CD1c-positive myeloid dendritic cell (primary cell): ENCODE results near the gene LRRC8D.

ENCODE experiments used
- DNase-seq: peaks from one replicate; pipeline ENCODE4 v3.0.0-alpha.2; 2016; ENCODE audit errors: extremely low spot score

The LRRC8D gene

DNA sequence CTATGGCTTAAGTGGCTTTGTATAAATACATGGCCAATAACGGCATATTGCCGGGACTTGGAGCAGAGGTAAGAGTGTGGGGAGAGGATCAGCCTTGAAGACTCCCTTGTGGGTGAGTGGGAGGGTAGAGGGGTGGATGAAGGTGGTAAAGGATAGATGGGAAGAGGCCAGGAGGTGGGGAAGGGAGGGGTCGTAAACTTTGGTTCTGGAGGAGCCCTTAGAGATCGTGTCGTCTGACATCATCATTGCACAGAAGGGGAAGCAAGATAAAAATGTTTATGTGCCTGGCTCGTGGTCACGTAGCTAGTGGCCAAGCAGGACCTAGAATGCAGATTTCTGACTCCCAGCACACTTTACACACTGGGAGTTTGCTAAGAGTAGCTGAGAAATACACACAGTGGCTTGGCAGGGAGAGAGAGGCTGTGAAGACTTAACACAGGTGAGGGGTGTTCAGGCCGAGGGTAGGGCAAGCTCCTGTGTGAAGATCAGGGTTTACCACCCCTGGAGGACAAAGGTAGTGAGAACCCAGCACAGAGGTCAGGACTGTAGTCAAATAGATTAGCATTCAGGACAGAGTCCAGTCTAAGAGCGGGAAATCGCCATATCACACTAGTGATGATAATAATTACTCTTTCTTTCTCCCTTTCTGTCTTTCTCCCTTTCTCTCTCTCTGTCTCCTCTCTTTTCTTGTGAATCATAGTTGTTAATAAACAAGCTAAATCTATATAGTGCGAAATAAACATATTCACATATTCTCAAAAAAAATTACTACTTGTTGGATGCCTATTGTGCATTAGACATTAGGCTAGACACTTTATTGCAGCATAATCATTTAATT lies 75.5 kb downstream of the LRRC8D start:
- DNase-seq = no peak

DNA sequence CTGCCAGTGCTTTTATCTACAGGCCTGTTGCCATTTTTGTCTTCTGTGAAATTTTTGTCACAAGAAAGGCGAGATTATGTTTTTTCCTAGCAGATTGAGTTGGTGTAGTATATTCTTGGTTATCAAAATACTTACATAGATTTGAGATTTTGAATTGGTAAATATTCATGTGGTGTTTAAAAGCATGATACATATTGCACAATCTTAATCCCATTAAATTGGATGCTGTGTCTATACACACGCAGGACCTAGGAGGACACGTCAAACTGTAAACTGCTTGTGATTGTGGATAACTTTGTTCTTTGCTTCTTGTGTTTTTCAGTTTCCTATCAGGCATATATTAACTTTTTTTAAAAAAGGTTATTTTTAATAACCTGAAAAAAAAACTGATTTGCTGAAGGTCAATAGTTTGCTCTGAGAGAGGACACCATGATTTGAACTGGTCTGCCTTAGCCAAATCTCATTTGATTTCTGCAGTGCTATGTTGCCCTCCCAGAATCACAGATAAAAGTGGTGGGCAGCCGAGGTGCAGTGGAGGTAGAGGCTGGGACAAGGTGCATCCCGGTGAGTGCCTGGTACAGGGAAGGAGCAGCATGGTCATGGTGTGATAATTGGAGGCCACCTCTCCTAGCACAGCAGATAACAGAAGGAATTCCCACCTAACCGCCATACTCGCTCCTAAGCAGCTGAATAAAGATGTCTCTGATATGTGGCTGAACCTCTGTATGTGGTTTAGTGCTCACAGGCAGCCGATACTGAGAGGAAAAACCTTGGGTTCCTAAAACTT lies 76.7 kb downstream of the LRRC8D start:
- DNase-seq = no peak

DNA sequence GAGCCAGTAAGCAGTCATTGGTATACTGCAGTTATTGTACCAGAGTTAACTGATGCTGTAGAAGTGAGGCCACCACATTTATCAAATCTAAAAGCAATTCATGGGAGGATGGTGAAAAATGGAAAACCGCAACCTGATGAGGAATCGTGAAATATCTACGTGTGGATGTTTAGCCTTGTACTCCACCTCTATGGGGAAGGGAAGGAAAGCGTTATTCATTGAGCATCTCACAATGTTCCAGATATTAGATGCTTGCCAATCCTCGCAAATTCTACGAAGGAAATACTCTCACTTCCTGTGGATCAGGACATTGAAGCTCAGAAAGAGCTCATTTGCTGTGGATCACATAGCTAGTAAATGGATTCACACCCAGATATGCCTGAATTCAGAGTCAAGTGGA lies 77.3 kb downstream of the LRRC8D start:
- DNase-seq = no peak

DNA sequence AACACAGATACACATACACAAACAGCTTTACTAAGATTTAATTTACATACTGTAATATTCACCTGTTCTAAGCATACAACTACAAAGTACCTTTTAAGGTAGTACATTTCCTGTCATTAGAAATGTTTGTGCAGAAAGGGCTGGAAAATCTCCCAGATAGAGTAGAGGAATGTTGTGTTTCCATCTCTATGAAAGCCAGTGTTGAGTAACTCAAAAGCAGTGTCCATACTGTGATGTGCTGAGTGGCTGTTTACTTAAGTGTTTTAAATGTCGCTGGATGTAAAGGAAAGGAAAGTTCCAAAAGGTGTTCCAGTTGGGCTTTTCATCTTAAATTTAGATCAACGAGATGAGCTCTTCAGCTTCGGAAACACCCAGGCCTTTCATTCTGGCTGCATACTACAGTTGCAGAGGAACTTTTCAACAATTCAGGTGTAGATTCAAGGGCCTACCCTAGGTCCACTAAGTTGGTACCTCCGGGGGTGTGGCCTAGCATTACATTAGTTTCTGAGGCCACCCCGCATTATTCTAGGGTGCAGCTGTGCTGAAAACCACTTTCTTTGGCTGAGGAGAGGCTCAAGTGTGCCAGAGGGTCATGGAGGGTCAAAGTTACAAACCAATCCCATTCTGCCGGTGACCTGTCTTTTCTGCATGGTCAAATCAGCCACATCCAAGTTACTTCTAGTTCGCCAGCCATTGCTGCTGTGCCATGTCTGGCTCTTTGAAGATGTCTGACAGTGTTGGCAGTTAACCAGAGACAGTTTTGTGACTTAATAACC lies 78.1 kb downstream of the LRRC8D start:
- no peak for DNase-seq

DNA sequence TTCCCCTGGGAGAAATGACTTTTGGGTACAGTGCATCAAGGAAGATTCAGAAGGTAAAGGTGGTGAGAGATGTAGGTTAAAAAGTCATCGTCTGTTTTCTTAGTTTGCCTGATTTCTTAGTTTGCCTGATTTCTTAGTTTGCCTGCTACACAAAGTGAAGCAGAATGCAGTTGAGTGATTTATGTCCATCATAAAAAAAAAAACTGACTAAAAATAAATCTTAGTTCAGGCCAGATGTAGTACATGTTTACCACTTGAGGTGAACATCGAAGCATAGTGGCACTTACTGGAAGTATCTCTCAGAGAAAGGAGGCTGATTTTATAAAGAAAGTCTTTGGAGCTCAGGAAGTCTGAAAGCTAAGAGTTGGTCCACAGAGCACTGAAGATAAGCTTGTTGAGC lies 79.5 kb downstream of the LRRC8D start:
- no peak for DNase-seq

DNA sequence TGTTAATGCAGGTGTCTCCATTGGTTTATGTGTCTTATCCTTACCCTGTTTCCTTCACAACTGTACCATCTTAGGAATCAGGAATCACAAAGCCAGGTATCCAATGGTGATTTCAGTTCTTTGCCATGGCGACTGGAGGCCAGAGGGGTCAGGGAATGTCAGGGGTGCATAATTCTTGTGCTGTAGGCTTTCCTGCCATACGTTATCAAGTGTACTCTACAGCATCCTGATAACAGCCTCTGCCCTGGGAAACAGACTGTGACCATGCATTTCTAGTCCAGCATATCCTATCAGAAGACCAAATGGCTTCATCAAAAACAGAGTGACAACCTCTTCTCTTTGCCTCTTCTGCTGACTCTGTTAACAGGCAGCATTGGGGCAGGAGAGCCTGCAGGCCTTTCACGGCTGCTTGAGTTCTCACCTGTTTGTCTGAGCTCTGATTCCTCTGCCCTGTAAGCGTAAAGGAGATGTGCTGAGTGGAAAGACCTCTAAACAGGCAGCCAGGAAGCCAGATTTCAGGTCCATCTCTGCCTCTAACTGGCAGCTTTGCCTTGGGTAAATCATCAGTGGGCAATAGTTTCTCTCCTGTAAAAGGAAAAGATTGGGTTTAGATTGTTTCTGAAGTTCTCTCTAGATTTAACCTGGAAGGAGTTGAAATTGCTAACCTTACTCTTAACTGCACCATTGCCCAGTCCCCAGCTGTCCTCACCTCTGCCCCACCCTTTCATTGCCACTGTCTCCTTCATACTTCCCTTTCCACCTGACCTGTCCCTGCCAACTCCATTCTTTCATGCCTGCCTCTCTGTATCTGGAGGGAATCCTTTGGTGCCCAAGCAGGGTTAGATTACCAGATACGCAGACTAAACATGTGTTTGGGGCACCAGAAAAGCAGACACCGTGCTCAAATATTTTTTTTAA lies 80.2 kb downstream of the LRRC8D start:
- DNase-seq = no peak

DNA sequence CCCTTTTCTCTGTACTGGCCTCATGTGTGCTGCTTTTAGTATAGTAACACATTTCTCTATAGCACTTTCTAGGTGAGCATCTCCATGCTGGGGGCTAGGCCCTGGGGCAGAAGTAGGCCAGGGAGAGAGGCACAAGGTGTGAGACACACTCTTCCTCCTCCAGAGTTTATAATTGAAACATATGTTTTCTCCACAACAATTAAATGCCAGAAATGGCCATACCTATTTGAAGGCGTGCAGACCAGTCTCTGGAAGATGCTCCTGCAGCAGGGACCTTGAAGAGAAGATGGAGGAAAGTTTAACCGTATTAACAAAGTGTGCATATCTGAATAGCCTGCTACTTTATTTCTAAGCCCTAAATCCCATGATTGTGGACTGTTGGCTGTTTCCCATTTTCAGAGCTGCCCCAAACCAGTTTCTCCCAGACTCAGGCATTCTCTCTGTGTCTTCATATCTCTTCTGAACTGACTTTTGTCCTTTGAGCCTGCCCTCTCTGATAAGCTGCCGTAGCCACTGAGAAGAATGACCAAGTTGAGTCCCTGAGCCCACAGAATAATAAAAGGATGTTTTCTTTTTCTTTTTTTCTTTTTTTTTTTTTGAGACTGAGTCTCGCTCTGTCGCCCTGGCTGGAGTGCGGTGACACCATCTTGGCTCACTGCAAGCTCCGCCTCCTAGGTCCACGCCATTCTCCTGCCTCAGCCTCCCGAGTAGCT lies 81.3 kb downstream of the LRRC8D start:
- DNase-seq = no peak

DNA sequence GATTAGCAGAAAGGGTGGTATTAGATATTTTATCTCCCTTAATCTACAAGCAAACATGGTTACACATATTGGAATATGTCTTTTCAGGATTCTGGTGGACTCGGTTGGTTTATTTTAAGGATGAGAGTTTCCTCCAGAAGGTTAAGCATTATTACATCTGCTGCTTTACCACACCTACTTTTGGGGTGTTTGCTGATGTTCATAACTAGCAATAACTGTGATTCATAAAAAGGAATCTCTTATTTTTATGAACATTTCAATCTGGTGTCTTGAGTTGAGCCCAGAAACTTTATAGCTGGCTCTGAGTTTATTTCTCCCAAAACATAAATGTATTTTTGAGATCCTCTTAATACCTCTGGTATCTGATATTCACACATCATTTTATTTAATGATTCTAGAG lies 82.7 kb downstream of the LRRC8D start:
- no peak for DNase-seq

DNA sequence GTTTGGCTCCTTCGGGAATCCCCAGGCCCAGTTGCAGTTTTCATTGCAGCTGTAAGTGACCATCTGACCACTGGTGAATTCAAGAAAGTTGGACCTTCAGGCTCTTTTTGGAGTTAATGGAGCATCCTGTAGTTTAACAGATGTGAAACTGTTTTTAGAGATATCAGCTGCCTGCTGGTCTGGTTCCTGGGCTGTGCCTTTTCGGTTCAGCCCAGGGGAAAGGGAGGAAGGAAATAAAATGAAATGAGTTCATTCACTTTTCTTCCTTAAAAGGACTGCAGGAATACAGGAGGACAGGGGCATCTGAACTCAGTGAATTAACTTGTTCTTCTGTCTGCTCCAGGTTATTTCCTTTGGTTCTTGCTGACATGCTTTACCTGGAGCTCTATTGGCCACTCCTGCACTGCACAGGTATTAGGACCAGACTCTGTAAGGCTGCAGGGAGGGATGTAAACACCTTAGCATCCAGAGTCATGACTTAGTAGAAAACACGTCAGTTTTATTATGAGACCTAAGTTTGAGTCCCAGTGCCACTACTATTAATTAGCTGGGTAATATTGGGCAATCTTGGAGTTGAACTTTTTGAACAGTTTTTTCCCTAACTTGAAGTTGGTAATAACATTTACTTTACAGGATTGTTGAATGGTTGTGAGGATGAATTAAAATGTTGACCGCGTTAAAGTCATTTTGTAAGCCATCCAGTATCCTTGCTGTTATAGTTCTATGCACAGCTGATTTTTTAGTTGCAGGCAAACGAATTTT lies 83.6 kb downstream of the LRRC8D start:
- no peak for DNase-seq

DNA sequence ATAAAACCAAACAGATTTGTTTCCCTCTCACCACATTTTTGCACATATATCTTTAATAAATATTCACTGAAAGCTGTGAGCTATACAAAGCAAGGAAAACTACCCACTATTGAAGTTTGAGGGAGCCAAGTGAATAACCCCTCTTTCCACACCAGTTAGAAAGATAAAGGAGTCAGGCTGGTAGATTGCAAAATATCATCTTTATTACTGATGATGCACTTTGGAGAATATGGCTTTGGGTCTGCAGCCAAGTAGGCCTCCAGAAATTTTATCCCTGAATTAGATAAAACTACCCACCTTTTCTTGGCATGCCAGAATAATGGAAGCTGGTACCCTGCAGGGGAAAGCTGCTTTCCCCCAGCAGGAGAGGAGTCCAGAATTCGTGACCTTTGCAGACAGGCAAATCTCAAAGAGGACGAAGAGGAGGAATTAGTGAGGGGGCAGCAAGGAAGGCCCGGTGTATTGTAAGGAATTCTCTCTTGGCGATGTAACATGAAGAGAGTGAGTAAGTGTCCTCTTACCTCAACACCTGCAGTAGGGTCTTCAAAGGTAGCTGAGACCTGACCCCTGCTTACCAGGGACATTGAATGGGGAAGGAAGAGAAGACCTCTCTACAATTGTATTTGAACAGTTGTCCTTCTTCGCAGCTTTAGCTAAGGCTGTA lies 84.7 kb downstream of the LRRC8D start:
- DNase-seq = no peak

DNA sequence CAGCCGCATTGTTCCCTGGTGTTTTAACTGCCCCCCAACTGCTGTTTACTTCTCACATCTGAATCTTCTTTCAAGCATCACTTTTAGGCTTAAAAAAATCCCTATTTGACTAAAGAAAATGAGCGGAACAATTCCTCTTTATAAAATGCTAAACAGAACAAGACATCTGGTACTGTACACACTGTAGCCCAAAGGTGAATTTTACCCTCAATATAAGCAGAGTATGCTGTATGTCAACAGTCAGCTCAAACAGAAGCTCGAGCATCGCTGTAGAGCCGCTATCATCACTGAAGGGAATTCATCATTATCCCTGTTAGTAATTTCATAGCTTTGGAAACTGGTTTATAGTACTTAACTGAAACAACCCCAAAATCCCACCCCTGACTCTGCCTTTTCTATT lies 85.3 kb downstream of the LRRC8D start:
- no peak for DNase-seq

DNA sequence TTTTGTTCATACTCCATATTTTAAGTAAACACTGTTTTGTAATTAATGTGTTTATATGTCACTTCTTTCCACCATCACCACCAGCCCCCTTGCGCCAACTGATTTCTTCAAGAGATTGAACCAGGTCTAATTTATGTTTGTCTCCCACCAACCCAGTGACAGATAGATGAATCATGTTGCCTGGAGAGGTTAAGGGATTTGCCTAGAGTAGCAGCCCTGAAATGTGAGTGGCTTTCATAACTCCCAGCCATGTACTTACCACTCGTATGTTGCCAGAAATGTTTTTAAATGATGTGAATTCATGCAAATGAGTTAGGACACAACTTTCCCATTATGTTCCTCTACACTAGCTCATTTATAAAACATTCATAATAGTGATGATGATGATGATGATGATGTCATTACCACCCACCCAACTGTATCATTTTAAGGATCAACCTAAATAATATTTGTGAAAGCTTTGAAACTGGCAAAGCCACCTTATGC lies 86.9 kb downstream of the LRRC8D start:
- DNase-seq = no peak

DNA sequence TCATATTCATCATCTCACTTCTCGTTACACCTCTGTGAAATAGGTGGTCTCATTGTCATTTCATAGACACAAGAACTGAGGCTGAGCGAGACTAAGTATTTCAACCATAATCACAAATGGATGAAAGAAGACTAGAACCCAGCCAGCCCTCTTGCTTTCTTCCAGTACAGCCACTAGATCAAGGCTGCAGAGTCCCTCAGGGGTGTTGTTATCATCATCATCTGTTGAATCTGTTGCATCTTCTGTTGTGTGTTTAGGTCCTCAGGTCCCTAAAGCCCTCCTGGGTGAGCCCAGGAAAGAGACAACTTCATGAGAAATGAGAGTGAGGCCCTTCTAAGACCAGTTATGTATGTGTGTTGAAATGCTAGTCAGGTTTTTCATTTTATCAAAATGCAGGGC lies 87.4 kb downstream of the LRRC8D start:
- no peak for DNase-seq

DNA sequence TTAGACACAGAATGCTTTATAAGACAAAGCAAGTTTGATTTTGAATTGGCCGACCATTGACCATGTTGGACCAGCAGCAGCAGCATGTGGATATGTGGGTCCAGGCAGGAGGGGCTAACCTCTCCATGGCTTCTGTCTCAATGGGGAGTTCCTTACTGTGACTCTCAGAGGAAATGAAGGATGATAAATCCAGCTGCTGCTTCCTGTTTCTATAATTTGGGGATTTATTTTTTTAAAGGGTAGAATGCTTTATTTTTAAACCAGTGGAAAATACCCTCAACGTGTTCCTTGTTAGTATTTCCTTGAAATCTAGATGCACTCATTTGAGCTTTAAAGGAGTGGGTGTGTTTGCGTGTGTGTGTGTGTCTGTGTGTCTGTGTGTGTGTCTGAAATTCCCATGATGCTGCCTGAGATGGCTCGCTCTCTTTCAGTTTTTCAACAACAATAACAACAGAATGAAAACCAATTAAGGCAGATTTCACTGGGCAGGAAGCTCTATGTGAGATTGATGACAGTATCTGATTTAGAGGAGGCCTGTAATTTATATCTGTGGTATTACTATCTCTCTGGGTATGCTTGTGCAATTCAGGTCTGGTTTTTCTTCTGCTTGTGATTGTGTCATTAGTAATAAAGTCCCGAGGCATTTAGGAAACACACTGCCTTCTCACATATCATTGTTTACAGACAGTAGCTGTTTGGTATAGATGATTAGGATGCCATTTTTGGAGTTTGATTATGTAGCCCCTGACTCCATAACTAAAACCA lies 88.0 kb downstream of the LRRC8D start:
- peak; percentile 63 for DNase-seq

DNA sequence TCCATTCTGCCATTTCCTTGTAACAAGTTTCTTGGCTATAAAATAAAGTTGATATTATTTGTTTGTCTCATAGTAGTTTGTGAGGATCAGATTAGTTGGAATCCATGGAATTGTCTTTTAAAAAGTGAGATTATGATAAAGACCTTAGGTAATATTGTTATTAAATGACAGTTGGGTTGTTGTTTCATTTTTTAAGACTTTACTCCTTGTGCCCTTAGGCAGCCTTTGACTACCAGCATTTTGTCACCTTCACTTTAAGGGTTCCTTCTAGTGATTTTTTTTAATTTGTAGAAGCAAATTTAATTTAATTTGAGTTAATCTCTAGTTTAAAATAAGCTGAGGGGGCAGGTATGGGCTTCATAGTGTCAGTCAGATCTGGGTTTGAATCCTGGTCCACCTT lies 89.4 kb downstream of the LRRC8D start:
- no peak for DNase-seq

DNA sequence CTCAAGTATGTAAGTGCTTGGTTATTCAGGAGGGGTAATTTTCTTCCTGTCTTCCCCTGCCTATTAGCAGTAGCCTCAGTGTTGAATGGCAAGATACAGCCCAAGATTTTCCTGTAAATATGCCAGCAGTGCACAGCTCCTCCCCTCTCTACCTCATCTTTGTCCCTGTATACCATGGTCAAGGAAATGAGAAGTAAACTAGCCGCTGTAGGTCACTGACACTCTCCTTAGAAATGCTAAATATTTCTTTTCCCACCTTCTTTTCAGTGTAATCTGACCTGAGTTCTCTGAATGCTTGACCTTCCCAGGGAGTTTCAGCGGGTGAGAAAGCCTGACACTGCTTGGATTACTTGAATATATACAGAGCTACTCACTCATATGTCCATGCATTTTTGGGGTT lies 89.9 kb downstream of the LRRC8D start:
- DNase-seq = no peak

DNA sequence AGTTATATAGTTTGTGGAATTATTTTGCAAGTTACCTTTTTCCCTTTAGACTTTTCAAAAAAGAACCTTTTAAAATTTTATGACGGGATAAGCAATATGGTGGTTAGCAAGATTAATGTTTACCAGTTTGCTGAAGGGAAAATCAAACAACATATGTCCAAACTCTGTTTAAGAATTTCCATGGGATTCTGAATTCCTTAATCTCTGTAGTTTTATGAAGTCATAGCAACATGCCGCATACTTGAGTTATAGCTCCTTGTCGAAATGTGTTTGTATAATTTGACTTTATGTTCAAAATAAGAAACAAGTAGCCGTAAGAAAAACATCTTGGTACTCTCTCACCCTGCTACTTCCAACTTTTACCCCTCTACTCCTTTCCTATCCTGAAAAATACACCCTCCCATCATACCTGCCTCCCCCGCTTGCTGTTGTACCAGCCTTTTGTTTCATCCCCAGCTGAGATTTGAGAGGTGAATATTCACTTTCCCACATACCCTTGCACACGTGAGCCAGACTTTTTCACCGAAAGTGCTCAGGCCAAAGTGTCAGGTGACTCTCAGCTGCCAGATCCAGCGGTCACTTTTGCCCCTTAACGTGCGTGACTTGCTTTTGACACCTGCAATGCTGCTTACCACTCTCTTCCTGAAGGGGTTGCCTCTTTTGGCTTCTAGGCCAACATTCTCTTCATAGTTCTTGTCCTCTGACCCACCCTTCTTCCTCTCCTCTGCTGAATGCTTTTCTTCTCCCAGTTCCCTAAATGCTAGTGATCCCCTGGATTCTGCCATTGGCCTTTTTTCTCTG lies 90.6 kb downstream of the LRRC8D start:
- no peak for DNase-seq

DNA sequence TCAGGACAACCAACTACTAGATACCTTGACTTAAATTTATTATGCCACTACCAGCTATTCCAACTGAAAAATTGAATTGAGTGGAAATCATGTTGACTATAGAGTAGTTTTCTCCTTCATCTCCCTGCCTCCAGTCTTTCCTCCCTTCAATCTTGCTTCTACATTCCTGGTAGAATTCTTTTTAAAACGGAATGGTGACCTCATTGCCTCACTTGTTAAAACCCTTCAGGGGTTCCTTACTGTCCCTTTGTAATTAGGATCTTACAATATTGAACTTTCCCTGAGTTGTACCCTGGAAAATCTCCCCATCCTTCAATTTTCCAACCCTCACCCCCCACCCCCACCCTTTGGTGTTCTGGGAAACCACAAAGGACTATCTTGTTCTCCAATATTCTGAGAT lies 91.2 kb downstream of the LRRC8D start:
- no peak for DNase-seq
